Measurements from ENCODE around the gene ZBTB34.
"Not testable (repeated sequence)": the region's sequence is repeated elsewhere in the genome, so short reads cannot be mapped to it uniquely, and the experiment has no call there.

ZBTB34 gene

DNA sequence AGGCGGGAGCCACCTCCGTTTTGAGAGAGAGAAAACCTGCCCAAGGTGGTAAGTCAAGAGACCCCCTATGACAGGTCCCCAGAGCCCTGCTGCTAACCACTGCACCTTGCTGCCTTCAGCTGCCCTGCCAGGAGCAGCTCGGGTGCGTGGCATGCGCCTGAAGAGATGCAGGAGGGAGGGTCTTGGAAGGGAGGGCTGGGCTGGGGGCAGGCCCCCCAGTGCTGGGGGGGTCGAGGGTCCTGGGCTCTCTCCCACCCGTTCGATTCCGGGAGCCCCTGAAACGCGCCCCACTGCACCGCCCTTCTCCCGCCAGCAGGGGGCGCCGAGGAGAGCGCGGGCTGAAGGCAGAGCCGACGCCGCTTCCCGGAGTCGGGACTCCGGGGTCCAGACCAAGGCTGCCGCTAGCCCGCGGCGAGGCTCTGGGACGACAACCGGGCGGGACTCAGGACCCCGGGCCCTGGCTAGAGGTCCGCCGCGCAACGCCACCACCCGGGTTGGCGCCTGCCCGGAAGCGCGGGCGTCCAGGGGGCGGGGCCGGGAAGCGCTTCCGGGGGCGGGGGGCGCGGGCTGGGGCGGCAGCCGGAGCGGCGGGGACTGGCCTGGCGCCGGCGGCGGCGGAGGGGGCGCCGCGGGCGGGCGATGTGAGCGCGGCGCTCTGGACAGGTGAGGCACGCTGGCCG lies at the start of gene ZBTB34:
Gene ZBTB34 (plus strand): TSS at position 563 of the 680 bp plus-strand sequence. CDS start 18,761 bp downstream, outside the sequence.
- peak; percentile 52 to 90 (median 79) for DNase-seq

DNA sequence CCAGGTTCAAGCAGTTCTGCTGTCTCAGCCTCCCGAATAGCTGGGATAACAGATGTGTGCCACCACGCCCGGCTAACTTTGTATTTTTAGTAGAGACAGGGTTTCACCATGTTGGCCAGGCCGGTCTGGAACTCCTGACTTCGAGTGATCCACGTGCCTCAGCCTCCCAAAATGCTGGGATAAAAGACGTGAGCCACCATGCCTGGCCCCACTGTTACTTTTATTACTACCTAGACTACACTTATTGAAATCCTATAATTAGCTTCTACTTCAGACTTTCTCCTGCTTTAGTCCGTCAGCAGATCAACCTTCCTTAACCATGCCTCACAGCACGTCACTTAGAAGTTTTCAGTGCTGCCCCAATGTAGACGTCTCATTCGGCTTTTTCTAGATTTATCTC lies 47.4 kb upstream of the ZBTB34 start:
- no peak for DNase-seq

DNA sequence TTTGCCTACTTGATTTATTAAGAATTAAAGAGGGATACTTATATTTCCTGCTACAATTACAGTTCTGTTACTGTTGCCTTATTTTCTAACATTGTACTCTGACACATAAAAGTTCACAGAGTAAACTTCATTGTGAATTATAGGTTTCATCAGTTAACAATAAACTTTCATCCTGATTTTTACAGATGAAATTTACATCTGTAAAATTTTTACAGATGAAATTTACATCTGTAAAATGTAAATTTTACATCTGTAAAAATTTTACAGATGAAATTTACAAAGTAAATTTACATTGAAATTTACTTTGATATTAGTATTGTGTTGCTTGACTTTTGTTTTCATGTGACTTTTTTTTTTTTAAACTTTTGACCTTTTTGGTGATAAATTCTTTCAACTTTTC lies 46.3 kb upstream of the ZBTB34 start:
- DNase-seq = no peak

GRCh38 chr9:126817615-126818014 lies 42.8 kb upstream of the ZBTB34 start:
- not testable (repeated sequence) for DNase-seq

DNA sequence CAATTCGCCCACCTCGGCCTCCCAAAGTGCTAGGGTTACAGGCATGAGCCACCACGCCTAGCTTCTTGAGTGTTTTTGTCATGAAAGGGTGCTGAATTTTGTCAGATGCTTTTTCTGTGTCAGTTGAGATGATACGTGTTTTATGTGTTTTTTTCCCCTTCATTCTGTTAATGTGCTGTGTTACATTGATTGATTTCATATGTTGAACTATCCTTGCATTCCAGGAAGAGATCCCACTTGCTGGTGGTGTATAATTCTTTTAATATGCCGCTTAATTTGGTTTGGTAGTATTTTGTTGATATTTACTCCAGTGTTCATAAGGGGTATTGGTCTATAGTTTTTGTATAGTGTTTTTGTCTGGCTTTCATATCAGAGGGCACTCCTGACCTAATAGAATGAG lies 42.0 kb upstream of the ZBTB34 start:
- DNase-seq = no peak

DNA sequence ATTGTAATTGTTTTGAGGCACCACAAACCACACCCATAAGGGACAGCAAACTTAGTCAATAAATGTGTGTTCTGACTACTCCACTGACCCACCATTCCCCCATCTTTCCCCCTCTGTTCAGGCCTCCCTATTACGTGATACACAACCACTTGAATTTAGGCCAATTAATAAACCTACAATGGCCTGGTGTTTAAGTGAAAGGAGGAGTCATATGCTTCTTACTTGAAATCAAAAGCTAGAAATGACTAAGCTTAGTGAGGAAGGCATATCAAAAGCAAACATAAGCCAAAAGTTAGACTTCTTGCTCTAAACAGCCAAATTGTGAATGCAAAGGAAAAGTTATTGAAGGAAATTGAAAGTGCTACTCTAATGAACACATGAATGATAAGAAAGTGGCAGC lies 41.0 kb upstream of the ZBTB34 start:
- no peak for DNase-seq

DNA sequence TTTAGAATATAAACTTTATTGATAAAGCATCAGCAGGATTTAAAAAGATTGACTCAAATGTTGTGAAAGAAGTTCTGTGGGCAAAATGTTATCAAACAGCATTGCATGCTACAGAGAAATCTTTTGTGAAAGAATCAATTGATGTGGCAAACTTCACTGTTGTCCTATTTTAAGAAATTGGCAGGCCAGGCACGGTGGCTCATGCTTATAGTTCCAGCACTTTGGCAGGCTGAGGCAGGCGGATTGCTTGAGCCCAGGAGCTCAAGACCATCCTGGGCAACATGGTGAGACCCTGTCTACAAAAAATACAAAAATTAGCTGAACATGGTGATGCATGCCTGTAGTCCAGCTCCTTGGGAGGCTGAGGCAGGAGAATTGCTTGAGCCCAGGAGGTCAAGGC lies 38.2 kb upstream of the ZBTB34 start:
- DNase-seq = no peak

GRCh38 chr9:126822873-126823272 lies 37.6 kb upstream of the ZBTB34 start:
- DNase-seq = no peak

- not testable (repeated sequence) for DNase-seq
These were observed 36.4 kb upstream of the ZBTB34 start for GRCh38 chr9:126824052-126824451.

DNA sequence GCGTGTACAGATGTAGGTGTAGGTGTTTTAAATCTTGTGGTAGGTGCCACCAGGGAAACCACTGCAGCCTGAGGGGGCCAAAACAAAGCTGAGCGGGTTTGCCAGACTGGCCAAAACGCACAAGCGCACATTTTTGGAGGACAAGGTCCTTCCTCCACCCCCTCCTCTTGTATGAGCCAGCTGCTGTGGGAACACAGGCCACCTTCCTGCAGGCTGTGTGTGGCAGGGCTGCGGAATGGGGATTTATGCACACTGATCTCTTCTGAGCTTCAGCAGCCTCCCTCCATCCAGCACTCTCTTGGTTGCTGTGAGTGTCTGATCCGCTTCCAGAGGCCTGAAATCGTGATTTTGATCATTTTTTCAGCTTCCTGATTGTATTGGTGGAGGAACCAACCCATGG lies 33.2 kb upstream of the ZBTB34 start:
- no peak for DNase-seq

DNA sequence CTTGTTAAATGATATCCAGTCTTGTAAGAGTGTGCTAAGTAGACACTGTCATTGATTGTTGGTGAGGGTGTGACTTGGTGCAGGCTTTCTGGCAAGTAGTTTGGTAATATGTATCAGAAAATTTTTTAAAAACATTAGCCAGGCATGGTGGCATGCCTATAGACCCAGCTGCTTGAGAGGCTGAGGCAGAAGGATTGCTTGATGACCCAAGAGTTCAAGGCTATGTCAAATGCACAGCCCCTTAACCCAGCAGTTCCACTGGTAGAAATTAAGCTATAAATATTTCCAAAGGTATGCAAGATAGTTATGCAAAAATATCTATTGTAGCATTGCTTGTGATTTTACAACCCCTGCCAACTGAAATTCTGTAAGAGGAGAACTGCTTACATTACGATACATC lies 31.4 kb upstream of the ZBTB34 start:
- no peak for DNase-seq

- no peak for DNase-seq
These were observed 29.6 kb upstream of the ZBTB34 start for GRCh38 chr9:126830827-126831226.

DNA sequence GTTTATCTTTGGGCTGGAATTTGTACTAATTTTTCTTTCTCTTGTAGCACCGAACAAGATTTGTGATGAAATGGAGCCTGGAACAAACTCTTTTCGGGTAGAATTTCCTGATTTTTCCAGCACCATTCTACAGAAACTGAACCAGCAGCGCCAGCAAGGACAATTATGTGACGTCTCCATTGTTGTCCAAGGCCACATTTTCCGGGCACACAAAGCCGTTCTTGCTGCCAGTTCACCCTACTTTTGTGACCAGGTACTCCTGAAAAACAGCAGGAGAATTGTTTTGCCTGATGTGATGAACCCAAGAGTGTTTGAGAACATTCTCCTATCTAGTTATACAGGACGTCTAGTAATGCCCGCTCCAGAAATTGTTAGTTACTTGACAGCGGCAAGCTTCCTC lies 28.0 kb upstream of the ZBTB34 start:
- DNase-seq = no peak

DNA sequence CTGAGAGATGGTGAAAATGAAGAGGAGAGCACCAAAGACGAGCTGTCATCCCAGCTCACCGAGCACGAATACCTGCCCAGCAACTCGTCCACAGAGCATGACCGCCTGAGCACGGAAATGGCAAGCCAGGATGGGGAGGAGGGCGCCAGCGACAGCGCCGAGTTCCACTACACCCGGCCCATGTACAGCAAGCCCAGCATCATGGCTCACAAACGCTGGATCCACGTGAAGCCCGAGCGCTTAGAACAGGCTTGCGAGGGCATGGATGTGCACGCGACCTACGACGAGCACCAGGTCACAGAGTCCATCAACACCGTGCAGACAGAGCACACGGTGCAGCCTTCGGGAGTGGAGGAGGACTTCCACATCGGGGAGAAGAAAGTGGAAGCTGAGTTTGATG lies 27.4 kb upstream of the ZBTB34 start:
- no peak for DNase-seq

DNA sequence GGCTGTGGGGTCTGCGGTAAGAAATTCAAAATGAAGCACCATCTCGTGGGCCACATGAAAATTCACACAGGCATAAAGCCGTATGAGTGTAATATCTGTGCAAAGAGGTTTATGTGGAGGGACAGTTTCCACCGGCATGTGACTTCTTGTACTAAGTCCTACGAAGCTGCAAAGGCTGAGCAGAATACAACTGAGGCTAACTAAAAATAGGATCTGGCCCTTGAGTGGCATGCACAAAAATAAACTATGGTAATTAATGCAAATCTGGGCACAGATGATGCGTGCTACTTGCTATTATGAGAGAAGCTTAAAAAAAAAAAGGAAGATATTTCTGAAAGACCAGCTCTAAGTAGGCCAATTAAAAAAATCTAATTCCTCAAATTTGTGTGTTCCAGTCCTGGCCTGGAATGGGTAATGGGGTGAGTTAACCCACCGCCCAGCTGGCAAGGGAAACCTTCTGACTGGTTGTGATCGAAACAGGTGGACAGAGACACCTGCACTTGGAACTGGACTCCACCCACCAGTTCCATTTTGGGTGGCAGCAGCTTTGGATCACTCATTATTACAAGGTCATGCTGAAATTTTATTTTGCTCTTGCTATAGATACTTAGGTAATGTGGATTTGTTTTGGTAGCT lies 26.6 kb upstream of the ZBTB34 start:
- no peak for DNase-seq

- no peak for DNase-seq
These were observed 25.8 kb upstream of the ZBTB34 start for GRCh38 chr9:126834672-126835071.

- DNase-seq = no peak
These were observed 24.2 kb upstream of the ZBTB34 start for GRCh38 chr9:126836216-126836615.

- no peak for DNase-seq
These were observed 22.2 kb upstream of the ZBTB34 start for GRCh38 chr9:126838055-126838811.

DNA sequence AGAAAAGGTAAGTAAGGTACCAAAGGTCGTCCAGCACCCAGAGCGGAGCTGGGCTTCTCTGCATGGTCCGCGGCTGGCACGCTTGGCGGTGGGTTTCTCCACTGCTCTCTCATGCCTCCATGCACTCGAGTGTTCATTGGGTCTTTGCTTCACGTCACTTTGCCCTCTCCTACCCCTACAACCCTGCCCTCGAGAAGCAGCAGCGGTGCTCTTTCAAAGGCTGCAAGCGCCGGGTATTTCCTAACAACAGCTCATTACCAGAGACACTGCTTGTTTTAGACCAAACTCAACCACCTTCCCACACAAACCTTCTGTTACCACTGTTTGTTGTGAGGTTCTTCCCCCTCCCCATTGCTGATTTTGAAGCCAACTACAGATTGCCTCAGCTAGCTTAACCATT lies 21.5 kb upstream of the ZBTB34 start:
- no peak for DNase-seq

DNA sequence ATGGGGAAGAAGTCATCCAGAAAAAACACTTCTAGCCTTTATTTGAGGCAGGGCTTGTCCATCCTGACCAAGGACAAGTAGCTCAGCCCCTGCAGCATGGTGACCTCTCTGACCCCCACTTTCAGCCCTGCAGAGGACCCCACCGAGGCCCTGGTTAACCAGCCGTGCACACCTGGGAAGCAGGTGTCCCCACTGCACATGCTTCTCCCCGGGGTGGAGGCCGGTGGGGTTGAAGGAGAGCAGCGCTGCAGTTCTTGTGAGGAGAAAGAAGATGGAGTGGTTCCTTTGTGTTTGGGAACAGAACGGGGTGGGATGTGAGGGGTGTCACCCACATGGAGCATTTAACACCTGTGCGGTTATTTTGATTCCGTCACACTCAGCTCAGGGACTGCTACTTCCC lies 21.1 kb upstream of the ZBTB34 start:
- no peak for DNase-seq

- no peak for DNase-seq
These were observed 18.1 kb upstream of the ZBTB34 start for GRCh38 chr9:126842220-126842842.

DNA sequence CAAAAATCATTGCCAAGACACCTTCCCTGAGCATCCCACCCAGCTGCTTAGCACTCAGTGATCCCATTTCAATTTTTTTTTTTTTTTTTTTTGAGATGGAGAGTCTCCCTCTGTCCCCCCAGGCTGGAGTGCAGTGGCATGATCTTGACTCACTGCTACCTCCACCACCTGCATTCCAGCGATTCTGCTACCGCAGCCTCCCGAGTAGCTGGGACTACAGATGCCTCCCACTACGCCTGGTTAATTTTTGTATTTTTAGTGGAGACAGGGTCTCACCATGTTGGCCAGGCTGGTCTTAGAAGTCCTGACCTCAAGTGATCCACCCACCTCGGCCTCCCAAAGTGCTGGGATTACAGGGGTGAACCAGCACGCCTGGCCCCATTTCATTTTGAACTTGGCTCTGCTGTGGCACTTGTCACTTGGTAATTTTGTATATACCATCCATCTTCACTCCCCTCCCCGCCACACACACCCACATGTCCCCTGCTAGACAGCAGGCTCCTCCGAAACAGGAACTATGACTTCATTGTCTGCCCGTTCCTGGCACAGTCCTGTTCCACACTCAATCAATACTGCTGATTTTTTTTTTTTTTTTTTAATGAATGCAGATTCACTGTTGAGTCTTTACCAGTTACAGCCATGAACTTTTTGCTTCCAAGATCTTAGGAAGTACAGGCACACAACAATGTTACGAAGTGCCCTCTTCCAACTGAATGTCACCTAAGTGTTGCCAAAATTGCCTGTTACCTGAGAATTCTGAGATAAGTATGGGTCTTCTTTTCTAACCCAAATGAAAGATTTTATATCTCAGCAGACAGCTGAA lies 17.3 kb upstream of the ZBTB34 start:
- peak; percentile 59 to 78 (median 74) for DNase-seq

GRCh38 chr9:126844085-126844484 lies 16.4 kb upstream of the ZBTB34 start:
- DNase-seq = no peak

Measured in suppressor macrophage treated with lipopolysaccharide for 1 hour (primary cell).